ENCODE data around the gene PMEPA1.

The PMEPA1 gene

DNA sequence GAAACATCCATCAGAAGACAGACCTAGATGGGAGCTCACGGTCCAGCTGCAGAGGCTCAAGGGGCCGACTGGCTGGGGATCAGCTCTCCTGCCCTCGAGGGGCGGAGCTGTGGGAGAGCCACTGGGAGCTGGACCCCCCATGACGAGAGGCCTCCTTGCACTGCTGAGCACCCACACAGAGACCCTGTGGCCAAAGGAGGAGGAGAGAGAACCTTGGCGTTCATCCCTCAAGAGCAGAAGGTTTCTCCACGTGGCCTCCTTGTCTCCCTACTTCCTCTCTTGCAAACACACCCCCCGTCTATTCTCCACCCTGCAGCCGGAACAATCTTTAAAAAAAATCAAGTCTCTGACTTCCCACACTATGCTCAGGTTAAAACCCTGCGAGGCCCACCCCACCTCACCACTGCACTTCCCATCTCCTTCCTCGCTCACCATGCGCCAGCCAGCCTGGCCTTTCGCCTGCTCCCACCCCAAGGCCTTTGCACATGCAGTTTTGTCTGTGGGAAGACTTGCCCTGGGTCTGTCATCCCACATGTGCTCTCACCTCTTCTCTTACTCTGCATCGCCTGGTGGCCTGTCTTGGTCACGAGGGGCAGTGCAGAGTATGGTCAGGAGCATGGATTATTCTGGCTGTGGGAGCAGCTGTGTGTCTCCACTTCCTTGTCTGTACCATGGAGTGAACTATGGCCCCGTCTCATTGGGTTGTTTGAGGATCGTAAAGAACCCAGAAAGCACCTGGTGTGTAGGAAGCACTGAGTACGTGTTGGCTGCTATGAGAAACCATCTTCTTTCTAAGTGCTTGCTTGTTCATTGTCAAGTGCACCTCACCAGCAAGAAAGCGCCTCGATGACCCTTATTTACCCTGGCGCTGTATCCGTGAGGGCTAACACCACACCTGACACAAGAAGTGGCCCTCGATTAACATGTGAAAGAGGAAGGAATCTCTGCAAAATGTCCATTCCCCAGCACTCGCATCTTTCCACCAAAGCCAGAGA lies 32.9 kb downstream of the PMEPA1 start:
- DNase-seq (ENCODE audit: low read depth), result no peak

DNA sequence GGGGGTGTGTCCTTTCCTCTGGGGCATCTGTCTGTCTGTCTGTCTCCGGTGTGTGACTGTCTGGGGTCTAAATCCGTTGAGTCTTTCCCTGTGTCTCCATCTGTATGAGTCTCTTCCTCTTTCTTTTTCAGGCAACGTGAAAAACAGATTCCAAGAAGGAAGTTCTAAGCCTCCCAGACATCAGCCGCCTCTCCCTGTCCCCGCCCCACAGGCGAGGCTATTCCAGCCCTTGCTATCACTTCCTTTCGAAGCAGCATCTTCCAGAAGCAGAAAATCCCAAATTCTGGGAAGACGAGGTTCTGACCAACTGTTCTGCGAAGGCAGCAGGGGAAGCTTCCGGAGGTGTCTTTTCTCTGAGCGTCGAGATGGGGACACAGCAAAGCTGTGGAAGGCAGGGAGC lies 34.0 kb downstream of the PMEPA1 start:
- no peak for DNase-seq (ENCODE audit: low read depth)

DNA sequence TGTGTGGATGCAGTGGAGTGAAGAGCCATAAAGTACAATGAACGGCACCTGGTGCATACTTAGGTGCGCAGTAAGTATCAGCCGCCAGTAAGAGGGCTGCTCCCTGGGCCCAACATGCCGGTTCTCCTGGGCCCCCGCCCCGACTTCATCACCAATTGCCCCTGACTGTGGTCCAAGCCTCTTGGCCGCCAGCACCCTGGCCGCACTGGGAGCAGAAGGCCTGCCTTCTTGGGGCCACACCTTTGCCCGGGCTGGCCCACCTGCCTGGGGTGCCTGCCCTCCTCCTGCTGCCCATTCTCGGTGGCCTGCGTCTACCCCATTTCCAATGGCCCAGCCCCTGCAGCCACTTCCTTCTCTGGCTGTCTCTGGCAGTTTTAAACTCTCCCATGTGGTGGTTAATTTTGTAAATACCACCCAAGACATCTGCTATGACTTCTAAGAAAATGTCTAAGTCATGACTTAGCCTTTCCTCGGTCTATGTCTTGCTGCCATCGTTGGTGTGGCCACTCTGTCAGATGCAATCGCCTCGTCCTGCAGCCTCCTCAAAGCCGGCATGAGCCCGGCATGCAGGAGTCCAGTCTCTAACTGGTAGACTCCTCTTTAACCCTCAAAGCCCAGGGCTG lies 36.8 kb downstream of the PMEPA1 start:
- DNase-seq (ENCODE audit: low read depth), result no peak

DNA sequence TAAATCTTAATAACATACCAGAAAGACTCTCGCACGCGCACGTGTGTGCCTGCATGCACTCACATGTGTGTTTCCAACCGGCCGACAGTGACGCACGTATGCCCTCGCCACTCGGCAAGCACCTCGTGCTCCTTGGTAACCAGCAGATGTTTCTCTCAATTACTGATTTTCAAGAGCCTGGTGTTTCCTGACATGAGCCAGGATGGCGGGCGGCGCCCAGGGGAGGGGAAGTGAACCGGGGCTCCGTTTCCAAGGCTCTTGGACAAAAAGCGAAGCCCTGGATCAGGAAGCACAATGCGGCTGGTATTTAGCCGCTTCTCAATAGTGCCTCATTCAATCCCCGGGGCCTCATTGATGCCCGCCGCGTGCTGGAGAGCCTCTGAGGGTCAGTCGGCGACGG lies 37.7 kb downstream of the PMEPA1 start:
- DNase-seq (ENCODE audit: low read depth), result no peak

DNA sequence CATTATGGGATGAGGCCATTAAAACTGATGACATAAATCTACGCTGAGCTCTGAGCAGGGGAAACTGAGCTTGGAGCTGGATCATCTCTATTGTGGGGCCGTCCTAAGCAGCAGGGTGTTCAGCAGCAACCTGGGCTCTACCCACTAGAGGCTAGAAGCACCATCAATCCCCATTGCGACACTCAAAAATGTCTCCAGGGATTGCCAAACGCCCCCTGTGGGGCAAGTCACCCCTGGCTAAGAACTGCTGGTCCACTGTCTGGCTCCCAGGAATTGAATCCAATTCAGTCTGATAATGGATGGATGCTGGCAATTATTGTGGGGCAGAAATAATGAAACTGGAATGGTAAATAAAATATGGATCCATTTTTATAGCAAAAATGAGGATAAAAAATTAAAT lies 38.2 kb downstream of the PMEPA1 start:
- DNase-seq (ENCODE audit: low read depth), result no peak

DNA sequence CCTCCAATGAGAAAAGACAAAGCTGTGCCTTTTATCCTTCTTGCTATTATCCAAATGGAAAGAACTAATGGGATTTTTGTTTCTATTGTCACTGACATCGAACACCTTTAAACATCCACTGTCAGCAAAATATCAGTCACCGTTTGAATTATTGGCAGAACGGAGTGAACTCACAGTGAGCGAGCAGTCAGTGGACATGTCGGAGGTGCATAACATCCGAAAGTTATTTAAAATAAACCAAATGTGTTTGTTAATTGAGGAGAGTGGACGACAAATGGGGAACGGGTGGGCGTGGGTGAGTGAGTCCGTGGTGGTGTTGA lies 38.8 kb downstream of the PMEPA1 start:
- DNase-seq (ENCODE audit: low read depth), result no peak

DNA sequence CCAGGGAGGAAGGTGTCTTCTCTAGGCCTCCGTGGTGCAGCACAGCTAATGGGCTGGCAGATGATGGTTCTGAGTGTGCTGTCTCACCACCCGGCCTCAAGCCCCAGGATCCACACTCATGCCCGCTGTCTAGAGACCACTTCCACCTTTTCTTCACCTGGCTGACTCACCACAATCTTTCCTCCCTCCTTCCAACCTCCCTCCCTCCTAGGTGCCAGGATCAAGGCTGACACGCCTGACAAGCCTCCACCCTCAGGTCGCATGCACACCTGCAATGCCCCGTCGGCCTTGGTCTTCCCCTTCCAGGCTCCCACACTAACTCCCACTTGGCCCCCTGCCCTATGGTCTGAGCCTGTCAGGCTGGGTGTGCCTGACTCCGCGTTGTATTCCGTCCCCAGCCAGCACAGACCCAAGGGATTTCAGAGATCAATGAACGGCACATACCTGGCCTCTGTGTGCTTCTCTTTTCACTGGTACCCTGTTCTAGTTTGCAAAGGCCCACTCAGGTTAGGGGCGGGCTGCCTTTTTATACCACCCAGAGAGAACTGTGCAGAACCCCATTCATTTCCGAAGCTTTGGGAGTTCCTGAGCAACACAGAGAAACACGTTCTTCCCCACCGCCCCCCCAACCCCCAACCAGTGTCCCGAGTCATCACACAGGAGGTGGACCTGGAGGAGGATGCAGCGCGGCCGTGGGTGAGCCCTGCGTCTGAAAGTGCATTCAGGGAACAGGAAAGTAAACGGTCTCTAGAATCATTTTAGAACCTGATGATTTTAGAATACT lies 39.3 kb downstream of the PMEPA1 start:
- DNase-seq (ENCODE audit: low read depth), result no peak

DNA sequence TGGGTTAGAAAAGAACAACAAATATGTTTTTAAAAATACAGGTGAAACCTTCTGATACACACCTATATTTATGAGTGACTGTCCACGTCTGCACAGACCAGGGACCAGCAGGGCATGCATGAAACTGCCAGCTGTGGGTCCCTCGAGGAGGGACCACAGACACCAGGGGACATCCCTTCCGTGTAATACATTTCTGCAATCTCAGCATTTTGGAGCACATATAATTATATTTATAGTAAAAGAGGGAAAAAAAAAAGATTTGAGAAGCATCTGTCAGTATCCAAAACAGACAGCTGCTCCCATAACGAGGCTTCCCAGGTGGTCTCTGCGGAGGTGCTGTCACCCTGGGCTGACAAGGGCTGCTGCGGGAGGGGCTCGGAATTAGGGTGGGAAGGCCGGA lies 40.2 kb downstream of the PMEPA1 start:
- DNase-seq (ENCODE audit: low read depth), result no peak

DNA sequence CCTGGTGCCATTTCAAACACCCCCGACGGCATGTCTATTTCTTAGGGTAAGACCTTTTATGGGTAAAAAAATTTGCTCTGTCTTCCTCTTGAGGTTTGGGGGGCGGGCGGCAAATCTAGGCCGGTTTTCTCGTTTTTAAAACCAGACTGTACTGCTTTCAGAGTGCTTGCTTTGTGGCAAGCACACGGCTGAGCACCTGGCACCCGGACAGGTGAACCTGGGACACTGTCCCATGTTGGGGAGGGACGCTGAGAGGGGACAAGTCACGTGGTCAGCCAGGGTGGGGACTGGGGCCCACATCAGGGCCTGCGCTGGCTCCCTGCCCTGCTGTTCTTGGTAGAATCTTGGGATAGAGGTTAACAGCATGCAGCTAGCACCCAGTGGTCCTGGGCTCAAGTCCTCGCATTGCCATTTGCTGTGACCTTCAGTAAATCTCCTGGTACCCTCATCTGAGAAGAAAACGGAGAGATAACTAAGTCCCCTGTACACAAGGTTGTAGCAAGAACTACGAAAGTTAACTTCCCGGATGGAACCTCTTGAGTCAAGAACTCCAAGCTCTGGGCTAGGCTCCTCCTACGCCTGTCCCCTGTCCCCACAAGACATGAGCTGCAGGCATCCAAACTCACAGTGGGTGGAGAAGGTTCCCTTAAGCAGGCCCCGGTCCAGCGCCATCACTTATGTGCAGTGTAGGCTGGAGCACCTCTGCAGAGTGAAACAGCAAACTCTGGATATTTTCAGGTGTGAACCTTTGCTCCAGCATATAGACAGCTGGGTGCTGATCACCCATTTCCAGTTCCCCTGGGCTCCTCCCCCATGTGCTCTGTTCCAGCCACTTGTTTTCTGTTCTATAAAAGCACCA lies 41.7 kb downstream of the PMEPA1 start:
- no peak for DNase-seq (ENCODE audit: low read depth)

DNA sequence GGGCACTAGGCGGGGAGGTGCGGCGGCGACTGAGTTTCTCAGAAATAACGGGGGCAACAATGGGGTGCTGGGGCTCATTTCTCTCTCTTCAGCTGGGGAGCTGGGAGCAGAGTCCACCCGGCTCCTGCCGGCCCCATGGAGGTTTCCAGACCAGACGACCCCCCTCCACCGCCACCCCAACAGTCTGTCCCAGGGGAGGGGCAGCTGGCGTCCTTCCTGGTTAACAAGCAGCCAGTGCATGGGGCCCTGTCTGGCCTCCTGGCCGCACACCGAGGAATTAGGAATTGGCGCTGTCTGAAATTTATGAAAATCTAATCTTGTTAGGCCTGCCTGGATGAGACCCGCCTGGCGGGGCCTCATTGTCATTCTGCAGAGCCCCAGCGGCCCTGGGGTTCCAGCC lies 42.4 kb downstream of the PMEPA1 start:
- no peak for DNase-seq (ENCODE audit: low read depth)

DNA sequence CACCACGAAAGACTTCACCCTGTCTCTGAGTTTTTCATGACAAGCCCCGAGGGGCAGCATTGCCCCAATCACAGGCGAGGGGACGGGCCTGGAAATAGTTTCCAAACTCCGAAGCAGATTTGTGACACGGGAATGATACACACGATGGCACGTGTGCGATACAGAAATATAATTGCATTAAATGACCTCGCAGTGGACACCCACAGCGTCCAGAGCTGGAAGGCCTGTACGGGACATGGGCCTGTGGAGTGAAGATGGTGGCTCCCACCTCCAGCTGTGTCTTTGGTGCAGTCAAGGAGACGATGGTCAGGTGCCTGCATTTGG lies 43.0 kb downstream of the PMEPA1 start:
- DNase-seq (ENCODE audit: low read depth), result no peak

DNA sequence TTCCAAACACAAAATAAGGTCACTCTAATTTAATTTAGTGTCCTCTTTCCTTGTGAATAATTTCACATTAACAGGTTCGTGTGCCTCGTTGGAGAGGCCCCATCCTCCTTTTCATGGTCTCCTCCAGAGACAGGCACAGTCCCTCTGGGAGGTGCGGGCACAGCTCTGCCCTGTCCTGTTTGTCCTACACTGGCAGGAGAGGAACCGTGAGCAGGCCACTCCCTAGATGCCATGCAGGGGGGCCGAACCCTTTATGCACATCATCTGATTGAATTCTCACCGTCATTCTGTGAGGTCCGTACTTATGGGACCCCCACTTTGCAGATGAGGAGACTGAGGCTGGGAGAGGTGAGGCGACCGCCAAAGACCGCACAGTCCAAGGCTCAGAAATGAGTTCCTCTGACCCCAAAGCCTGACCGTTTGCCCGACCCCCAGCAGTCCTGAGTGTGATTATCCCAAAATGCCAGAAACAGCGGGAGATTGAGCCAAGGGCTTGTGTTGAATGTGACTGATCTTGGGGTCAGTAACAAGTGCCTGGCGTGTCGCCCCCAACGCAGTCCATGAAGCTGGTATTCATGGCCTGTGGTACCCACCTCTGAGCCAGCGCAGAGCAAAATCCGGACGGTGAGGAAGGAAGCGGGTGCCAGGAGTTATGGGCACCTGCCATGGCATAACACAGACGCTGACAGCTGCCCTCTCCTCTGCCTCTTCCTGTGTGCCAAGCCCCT lies 43.5 kb downstream of the PMEPA1 start:
- DNase-seq (ENCODE audit: low read depth), result no peak

DNA sequence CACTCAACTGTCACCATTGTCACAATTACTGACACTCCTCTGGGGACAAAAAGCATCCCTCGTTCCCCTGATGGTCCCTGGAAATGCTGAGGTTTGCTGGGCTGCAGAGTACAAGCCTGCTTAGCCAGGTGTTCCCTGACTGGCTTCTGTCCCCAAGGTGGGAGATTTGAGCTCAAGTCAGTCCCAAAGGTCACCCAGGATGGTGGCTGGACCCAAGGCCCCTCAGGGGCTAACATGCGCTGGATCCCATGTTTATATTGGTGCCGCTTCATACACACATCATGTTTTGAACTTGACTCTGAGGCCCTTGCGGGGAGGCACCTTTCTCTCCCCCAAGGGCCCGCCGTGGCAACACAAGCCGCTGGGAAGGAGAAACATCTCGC lies 44.2 kb downstream of the PMEPA1 start:
- no peak for DNase-seq (ENCODE audit: low read depth)

DNA sequence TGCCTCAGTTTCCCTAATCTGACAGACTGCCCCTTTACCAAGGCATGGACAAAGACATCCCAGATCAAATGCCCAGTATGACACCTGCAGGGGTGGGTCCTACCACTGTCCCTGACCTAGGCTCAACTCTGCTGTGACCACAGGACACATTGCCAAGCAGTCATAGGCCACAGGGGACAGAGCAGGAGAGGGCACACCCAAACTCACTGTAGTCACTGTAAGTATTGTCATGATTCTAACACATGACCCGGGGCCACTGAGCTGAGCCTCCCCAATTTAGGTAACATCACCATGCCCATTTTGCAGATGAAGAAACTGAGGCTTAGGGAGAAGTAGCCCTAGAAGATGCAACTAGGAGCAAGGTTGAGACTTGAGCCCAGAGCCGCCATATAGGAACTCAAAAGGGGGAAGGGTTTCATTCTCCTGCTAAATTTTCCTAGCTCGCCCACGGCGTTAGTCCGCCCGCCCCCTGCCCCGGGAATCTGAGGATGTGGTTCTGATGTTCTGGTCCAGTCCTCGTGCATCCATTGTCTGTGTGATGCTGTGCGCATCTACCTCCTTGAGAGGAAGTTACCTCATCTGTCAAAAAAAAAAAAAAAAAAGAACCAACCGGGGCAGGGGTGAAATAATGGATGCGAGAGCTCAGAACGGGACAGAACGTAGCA lies 44.8 kb downstream of the PMEPA1 start:
- DNase-seq (ENCODE audit: low read depth), result no peak

DNA sequence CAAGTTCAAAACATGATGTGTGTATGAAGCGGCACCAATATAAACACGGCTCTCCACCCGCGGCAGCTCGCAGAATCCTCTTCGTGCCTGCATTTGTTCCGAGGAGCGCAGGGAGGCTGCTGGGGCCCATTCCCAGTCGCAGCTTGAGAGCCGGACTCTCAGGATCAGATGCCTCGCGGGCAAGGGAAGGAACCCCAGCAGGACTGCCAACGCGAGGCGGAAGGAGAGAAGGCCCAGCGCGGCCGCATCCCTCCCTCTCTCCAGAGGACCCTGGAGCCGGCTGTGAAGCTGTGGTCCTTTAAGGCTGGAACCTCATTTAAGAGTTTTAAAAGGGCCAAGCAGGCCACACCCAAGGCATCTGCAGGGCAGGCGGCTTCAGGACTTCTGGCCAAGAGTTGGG lies 45.3 kb downstream of the PMEPA1 start:
- no peak for DNase-seq (ENCODE audit: low read depth)

DNA sequence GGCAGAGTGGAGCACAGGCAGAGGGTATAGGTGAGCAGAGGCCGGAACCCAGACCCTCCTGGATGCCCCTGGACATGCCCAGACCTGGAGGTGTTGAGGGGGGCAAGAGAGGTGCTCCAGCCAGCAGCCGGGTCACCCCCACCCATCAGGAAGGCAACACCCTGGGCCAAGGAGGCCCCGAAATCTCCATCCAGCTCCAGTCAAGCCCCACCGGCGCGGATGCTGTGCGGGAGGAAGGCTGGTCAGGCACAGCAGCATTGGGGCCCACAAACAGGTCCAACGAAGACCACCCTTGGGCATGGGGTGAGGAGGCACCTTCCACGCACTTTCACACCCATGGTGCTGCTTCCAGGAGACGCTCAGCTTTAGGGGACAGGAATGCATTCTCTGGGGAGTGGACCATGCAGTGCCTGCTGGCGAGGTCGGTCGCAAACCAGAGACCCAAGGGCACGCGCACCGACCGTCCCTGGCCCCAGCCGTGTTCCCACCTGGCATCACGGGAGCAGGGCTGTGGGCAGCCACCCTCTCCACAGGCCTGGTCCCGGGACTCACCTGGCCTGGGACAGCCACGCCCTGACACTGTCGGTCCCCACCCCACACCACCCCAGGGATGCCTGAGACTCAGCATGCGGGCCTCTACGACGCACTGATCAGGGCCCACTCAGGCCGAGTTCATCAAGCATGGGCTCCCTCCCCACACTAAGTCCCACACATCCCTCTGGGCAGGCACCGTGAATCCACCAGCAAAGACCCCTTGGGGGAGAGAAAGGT lies 45.9 kb downstream of the PMEPA1 start:
- DNase-seq (ENCODE audit: low read depth), result no peak

DNA sequence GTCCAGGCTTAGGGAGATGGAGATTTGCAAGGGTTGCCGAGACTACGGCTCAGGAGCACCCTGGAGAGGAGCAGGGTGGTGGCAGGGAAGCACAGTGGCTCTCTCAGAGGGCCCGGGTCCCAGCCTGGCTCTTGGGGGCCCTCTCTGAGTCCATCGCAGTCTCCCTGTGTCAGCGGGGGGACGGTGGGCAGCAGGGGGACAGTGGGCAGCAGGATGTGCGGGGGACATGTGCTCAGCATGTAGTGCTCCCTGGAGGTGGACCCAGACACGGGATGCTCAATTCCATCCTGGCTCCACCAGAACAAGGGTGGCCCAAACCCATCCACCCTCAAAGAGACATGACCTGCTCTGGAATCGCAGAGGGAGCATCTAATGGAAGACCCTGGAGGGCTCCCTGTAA lies 46.6 kb downstream of the PMEPA1 start:
- no peak for DNase-seq (ENCODE audit: low read depth)

DNA sequence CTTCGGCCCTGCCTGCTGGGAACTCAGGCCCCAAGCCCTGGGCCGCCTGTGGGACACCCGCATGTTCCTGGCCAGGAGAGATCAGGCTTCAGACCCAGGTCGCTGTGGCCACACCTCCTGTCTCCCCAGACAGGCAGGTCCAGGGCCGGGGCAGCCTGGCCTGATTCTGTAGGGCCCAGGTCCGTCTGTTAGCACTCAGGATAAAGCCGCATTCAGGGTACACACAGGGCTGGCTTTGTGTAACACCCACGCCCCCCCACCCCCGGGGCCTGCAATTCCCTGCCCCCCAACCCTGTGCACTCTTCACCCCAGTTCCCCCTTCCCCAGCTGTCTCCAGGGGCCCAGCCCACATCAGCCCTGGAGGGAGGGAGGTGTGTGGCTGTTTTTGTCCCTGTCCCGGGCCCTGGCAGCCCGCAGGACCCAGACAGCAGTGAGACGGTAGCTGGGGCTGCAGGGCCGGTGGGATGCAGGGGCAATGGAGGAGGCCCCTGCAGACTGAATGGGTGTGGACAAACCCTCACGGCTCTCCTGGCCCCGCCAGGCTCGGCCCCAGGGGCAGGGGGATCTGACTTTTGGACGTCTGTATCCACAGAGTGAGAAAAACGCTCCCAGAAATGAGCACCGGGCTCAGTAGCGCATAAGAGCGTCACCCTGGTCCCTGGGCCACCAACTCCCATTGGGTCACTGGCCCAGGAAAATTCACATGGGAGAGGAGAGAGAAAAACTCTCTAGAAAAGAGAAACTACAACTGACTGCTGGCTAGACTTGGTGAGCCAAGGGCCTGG lies 47.2 kb downstream of the PMEPA1 start:
- DNase-seq (ENCODE audit: low read depth), result no peak

DNA sequence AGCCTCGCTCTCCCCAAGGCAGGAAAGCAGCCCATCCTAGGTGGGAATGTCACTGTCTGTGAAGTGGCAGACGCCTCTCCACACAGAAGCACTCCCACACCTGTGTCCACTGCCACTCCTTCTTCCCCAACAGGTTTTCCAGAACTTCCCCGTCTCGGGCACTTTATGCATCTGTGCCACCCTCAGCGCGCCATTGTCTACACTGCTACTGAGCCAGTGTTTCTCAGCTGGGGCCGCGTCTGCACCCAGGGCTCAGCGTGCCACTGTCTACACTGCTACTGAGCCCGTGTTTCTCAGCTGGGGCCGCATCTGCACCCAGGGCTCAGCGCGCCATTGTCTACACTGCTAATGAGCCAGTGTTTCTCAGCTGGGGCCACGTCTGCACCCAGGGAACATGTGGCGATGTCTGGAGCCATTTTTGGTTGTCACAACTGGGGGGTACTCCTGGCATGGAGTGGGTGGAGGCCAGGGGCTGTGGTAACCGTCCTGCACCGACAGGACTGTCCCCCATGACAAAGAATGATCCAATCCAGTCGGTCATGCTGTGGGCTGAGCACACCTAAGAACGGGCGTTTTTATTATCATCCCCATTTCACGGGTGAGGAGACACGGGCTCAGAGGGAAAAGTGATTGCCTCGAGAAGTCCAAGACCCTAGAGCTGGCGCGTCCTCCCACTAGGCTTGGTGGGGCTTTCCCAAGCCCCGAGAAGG lies 47.9 kb downstream of the PMEPA1 start:
- DNase-seq (ENCODE audit: low read depth), result no peak
